HG03442 (cell line): ENCODE measurements around the gene EVI5L.
"Not testable (repeated sequence)": the region's sequence is repeated elsewhere in the genome, so short reads cannot be mapped to it uniquely, and the experiment has no call there.

Experiments used
- ATAC-seq: cut with Tn5 transposase; IDR thresholded peaks from one replicate; pipeline ENCODE4 v1.9.1; 2021; ENCODE audit warnings: mild to moderate bottlenecking, moderate library complexity; ENCODE audit not compliant: unreplicated experiment

Gene EVI5L

DNA sequence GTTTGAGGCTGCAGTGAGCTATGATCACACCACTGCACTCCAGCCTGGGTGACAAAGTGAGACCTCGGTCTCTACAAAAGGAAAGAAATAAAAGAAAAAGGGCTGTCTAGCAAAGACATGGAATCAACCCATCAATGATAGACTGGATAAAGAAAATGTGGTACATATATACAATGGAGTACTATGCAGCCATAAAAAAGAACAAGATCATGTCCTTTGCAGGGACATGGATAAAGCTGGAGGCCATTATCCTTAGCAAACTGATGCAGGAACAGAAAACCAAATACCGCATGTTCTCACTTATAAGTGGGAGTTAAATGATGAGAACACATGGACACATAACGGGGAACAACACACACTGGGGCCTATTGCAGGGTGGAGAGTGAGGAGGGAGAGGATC, 14.0 kb upstream of the EVI5L start:
- not testable (repeated sequence) for ATAC-seq

DNA sequence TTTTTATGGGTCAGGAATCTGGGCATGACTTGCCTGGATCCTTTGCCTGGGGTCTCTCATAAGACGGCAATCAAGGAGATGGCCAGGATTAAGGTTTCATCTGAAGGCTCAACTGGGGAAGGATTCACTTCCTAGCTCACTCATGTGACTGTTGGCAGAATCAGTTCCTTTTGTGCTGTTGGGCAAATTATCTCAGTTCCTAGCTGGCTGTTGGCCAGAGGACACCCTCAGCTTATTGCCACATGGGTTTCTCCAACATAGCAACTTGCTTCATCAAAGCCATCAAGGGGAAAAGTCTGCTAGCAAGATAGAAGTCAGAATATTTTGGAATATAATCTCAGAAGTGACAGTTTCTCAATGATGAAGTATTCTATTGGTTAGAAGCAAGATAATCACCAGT, 12.2 kb upstream of the EVI5L start:
- no peak for ATAC-seq

DNA sequence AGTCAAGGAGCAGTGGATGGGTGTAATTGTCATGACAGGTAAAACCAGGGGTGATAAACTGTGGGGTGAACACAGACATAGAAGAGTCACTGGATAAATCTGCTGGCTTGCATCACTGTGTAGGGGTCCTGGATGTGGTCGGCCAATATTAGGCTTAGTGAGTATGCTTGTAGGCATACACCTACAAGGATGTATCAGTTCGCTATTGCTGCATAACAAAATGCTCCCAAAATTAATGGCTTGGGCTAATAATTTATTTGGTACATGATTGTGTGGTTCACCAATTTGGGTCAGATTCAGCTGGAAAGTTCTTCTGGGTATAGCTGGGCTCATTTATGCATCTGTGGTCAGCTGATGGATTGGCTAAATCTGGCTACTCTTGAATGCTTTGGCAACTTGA, 11.2 kb upstream of the EVI5L start:
- ATAC-seq, result no peak

DNA sequence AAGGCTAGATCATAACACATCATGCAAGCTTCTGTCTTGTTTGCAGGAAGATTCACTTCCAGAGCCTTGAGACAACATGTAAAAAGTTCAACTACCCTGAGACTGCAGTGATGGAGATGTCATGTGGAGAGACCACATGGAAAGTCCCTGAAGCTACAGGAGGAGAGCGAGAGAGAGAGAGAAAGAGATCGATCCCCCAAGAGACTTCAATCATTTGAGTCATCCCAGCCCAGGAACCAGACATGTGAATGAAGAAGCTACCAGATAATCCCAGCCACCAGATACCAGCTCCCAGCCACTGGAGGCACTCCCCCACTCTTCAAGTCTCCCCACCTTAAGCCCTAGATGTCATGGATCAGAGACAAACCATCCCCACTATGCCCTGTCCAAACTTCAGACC, 10.7 kb upstream of the EVI5L start:
- peak; percentile 43 for ATAC-seq

DNA sequence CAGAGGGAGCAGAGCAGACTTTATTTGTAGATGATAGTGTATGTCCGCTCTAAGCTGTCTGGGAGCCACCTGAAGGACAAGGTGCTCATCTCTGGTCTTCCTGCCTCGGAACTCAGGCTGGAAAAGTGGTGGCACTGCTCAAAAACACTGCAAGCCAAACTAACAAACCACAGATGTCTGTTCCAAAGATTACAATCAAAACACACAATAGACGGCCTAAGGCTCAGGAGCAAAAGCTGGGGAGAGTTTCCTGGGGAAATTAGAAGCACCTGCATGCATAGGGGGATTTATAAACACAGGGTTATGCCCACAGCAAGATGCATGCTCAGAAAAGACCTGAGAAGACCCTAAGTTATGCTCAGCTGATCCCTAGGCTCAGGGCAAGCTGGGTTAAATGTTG, 9.4 kb upstream of the EVI5L start:
- ATAC-seq, result no peak

DNA sequence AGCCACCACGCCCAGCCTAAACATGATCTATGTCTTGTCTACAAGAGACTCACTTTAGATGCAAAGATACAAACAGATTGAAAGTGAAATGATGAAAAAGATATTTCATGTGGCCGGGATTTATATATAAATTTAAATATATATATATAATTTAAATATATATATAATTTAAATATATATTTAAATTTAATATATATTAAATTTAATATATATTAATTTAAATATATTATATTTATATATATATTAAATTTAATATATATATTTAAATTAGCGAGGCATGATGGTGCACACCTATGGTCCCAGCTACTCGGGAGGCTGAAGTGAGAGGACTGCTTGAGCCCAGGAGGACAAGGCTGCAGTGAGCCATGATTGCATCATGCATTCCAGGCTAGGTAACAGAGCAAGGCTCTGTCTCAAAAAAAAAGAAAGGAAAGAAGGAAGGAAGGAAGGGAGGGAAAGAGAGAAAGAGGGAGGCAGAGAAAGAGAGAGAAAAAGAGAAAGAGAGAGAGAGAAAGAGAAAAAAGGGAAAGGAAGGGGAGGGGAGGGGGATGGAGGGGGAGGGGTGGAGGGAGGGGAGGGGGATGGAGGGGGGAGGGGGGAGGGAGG, 7.0 kb upstream of the EVI5L start:
- ATAC-seq, result no peak

DNA sequence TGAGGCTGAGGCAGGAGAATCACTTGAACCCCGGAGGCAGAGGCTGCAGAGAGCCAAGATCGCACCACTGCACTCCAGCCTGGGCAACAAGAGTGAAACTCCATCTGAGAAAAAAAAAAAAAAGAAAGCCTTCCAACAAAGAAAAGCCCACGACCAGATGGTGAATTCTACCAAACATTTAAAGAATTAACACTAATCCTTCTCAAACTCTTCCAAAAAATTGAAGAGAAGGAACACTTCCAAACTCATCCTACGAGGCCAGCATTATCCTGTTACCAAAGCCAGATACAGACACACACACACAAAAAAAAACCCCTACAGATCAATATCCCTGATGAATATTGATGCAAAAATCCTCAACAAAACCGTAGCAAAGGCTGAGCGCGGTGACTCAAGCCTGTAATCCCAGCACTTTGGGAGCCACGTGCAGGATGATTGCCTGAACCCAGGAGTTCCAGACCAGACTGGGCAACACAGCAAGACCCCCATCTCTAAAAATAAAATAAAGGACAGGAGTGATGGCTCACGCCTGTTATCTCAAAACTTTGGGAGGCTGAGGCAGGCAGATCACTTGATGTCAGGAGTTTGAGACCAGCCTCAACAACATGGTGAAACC, 6.2 kb upstream of the EVI5L start:
- ATAC-seq, result no peak

DNA sequence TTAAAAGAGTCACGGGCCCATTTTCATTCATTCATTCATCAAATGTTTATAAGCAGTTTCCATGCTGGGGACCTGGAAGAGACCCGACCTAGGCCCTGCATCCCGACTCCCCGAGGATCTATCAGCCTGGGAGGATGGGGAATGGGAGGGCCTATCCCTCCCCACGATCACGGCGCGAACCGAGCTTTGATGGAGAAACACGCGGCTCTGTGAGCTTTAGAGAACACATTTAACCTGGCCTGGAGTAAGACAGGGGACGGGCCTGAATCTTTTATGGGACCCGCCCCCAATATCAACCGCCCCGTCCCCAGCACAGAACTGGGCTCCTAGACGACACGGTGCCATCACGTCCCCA, 875 bp upstream of the EVI5L start:
- no peak for ATAC-seq

DNA sequence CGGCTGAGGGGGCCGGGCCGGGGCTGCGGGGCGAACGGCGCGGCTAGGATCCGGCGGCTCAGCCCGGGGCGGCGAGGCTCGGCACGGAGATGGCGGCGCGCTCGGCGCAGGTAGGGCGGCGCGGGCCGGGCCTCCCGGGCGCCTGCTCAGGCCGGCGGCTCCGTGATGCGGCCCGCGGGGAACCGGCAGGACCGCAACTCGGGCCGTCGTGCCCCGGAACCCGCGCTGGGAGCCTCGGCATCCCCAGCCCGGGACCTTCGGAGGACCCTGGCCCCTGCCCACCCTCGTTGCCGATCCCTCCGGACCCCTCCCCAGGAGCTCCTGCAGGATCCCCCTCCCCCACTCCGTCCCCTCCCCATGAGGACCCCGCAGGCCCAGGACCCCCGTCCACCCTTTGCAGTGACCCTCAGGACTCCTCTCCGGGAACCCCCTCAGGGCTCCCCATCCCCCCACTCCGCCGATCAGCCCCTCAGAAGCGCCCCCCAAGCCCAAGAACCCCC, 304 bp downstream of the EVI5L start:
- no peak for ATAC-seq

DNA sequence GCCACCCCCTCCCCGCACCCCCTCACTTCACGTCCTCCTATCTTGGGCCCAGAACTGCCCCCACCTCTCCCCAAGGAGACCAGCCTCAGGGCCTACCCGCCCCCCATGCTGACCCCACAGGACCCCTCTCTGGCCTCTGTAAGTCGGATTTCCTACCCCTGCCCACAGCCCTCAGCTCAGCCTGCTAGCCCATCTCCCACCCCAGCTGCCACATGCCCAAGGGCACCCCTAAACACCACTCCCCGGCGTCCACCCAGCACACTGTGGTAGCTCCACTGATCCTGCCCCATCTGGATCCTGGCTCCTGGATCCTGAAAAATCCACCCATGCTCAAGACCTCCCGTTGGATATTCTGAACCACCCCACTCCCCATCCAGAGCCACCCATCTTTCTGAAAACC, 805 bp downstream of the EVI5L start:
- no peak for ATAC-seq

DNA sequence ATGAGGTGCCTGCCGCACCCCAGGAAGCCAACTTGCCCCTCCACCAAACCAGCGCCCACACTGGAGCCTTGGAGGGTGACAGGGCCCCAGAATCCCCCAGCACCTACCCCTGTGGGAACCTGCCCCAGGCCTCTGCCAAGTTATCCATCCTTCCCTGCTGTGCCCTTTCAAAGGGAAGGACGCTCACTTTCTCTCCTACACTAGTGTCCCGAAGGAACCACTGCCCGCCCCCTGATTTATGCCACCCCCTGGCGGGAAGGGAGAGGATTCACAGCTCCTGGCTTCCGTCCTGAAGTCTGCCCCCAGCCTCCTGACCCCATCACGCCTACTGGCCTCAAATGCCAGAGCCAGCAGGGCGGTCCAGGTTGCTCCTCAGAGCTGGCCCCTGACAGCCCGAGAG, 1.4 kb downstream of the EVI5L start:
- ATAC-seq, result no peak

DNA sequence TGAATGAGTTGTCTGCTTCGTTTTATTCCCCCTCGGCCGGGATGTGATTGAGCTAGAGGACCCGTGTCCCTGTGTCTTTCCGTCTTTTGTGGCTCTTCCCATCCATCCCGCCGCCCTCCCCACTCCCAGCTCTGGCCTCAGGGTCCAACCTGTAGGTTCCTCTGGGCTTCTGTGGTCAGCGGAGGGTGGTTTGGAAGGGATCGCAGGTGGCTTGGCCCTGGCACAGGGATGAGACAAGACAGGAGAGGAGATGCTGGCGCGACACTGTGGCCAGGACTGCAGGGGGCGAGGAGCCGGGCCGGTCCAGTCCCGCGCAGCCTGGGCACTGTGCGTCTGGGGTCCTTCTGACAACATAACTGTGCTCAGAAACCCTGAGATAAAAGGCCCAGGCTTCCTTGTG, 2.0 kb downstream of the EVI5L start:
- no peak for ATAC-seq

DNA sequence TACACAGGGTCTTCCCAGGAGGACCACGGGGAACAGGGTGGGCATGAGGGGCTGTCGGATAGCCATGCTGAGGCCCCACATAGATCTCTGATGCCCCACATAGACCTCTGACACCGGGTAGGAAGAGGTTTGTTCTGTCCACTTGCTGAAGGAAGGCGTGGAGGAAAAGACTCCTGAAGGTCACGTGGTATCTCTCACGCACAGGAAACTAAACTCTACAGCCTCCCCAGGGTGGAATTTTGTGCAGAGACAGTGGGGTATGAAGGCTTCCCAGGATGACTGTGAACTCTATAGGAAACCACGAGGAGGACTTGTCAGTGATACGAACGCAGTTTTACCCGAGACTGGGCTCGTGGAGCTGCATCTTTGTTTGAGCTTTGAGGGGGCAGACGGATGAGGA, 2.8 kb downstream of the EVI5L start:
- no peak for ATAC-seq

DNA sequence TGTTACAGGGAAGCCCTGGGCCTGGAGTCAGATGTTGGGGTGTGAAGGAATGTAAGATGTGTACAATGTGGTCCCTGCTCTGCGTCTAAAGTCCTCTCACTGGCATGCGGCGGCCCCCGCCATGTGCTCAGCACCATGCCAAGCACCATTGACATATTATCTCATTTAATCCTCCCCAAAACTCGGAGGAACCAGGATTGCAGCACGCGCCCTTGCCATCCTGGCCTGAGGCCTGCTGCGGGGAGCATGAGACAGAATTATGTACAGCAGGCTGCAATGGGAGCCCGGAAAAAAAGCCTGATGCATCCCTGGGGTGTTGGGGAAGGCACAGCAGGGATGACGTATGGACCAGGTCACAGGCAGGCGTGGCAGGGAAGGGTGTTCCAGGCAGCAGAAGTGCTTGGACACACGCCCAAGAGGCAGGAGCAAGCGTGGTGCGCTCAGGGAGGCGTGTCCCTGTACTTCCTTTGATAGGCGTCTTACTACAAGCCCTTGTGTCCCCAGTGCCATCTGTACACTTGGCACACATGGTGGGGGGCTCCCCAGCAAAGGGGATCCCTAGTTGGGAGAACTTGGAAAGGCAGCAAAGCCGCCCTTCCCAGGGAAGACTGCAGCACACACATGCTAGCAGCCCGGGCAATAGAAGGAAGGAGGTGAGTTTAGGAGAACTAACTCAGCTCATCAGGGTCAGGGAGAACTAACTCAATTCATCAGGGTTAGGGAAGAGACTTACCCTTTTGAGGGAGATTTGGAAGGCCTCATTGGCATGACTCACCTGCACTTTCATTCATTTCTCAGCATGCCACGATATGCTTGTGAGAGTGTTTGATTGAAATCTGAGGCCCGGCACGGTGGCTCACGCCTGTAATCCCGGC, 3.4 kb downstream of the EVI5L start:
- no peak for ATAC-seq

DNA sequence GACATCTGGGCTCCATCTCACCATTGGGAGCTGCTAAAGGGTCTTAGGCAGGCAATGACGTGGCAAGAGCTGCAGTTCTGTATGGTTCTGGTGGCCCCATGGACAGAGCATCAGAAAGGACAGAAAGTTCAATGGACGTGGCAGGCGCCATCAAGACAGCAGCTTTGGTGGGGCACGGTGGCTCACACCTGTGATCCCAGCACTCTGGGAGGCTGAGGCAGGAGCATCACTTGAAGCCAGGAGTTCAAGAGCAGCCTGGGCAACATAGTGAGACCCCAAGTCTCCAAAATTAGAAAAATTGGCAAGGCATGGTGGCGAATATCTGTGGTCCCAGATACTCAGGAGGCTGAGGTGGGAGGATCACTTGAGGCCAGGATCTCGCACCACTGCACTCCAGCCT, 9.5 kb downstream of the EVI5L start:
- no peak for ATAC-seq

DNA sequence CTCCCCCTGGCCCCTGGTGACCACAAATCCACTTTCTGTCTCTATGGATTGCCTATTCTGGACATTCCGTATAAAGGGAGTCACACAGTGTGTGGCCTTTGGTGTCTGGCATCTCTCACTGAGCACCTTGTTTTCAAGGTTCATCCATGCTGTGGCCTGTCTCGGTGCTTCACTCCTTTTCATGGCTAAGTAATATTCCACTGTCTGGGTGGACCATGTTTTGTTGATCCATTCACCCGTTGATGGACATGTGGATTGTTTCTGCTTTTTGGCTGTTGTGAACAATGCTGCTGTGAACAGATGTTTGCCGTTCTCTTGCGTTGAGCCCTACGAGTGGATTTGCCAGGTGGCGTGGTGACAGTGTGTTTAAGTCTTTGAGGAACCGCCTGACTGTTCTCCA, 10.6 kb downstream of the EVI5L start:
- no peak for ATAC-seq

DNA sequence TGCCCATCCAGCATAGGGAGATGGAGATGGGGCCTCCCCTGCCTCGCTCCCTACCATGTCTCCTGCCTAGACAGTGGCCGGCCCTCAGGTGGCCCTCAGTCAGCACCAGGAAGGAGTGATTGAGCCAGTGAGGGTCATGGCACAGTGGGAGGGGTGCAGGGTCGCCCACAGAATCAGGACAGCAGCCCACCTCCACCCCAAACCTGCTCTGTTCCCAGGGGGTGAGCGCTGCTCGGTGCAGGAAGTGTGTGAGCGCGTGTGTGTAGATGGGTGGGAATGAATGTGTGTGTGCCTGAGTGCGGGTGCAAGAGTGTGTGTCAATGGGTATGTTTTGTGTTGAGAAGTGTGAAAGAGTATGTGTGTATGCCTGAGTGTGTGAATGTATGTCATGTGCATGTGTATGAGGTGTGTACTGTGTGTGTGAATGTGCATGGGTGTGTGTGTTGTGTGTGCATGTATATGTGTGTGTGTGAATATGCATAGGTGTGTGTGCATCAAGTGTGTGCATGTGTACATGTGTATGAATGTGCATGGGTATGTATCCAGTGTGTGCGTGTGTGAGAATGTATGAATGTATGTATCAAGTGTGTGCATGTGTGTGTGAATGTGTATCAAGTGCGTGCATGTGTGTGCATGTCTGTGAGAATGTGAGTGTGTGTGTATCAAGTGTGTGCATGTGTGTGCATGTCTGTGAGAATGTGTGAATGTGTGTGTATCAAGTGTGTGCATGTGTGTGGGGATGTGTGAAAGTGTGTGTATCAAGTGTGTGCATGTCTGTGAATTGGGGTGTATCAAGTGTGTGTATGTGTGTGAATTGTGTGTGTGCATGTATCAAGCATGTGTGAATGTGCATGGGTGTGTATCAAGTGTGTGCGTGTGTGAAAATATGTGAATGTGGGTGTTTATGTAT, 12.0 kb downstream of the EVI5L start:
- no peak for ATAC-seq

DNA sequence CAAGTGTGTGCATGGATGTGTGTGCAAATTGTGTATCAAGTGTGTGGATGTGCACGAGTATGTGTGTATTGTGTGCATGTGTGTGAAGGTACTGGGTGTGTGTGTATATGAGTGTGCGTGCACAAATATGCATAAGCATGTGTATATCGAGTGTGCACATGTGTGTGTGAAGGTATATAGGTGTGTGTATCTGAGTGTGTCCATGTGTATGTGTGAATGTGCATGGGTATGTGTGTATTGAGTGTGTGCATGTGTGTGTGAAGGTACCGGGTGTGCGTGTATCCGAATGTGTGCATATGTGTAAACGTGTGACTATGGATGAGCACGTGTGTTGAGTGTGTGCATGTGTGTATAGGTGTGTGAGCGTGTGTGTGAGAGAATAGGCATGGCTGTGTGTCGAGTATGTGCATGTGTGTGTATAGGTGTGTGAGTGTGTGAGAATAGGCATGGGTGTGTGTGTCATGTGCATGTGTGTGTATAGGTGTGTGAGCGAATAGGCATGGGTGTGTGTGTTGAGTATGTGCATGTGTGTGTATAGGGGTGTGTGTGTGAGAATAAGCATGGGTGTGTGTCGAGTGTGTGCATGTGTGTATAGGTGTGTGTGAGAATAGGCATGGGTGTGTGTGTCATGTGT, 12.8 kb downstream of the EVI5L start:
- ATAC-seq, result no peak

DNA sequence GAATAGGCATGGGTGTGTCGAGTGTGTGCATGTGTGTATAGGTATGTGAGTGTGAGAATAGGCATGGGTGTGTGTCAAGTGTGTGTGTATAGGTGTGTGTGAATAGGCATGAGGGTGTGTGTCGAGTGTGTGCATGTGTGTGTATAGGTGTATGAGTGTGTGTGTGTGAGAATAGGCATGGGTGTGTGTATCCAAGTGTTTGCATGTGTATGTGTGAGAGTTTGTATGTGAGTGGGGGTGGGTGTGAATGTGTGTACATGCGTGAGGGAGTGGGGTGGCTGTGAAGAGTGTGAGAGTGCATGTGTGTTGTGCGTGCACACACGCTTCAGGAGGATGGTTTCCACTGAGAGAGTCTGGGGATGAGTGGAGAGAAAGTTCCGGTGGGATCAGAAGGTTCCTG, 13.5 kb downstream of the EVI5L start:
- ATAC-seq, result no peak

DNA sequence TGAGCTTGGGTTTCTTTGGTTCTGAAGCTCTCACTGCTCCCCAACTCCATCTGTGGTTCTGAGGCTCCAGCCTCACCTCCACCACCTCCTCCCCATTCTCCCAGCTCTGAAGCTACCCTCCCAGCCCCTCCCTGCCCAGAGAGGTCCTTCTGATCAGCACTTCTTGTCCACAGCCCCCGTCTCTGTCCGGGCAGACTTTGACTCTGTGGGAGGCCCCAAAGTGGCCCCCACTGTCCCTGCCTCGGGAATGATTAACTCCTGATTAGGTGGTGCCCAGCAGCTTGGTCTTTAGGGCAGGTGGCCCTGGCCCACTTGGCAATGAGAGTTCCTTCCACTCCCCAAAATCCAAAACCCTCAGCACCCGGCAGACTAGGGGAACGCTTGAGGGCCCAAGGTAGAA, 14.4 kb downstream of the EVI5L start:
- no peak for ATAC-seq

DNA sequence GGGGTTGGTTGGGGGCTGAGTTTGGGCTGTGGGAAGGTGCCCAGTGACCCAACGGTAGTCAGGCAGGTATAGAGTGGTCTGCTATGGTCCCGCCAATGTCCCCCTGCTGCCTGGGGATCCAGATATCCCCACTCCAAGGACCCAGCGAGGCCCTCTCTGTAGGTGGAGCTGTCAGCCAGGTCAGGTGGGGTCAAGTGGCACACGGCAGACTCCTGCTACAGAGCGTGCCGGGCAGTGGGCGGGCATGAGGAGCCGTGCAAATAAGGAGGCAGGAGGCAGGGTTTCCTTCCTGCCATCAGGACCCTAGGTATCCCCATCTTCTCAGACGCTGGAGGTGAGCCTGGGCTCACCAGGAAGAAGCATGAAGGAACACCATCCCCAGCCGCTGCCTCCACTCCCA, 14.9 kb downstream of the EVI5L start:
- no peak for ATAC-seq
